ENCODE data around the gene PABPN1.
A peak's percentile ranks its signal among the peaks of the same experiment; 100 is the strongest.

The PABPN1 gene

GRCh38 chr14:23358042-23358441 is 36.8 kb downstream of the PABPN1 start:
- DNase-seq (ENCODE audit: low spot score), result no peak

- DNase-seq (ENCODE audit: low spot score), result no peak
These were observed 37.4 kb downstream of the PABPN1 start for GRCh38 chr14:23358553-23359166.

GRCh38 chr14:23359167-23359626 is 37.9 kb downstream of the PABPN1 start:
- DNase-seq (ENCODE audit: low spot score), result no peak

GRCh38 chr14:23359722-23360447 is 38.6 kb downstream of the PABPN1 start:
- DNase-seq (ENCODE audit: low spot score), result no peak

GRCh38 chr14:23360496-23360895 is 39.2 kb downstream of the PABPN1 start:
- DNase-seq (ENCODE audit: low spot score), result no peak

- DNase-seq (ENCODE audit: low spot score), result peak; percentile 76
These were observed 40.1 kb downstream of the PABPN1 start for GRCh38 chr14:23361320-23361719.

- no peak for DNase-seq (ENCODE audit: low spot score)
These were observed 40.5 kb downstream of the PABPN1 start for GRCh38 chr14:23361763-23362162.

- DNase-seq (ENCODE audit: low spot score), result peak; percentile 35
These were observed 40.9 kb downstream of the PABPN1 start for GRCh38 chr14:23362200-23362599.

GRCh38 chr14:23364164-23365035 is 43.1 kb downstream of the PABPN1 start:
- DNase-seq (ENCODE audit: low spot score), result peak; percentile 65

- DNase-seq (ENCODE audit: low spot score), result peak; percentile 69
These were observed 43.9 kb downstream of the PABPN1 start, which contains the start of gene EFS for GRCh38 chr14:23365036-23365731. Gene EFS (minus strand): TSS chr14:23365172. CDS start chr14:23365025, 147 bp downstream.

GRCh38 chr14:23365732-23366425 is 44.6 kb downstream of the PABPN1 start:
- DNase-seq (ENCODE audit: low spot score), result peak; percentile 46

- peak; percentile 67 for DNase-seq (ENCODE audit: low spot score)
These were observed 45.2 kb downstream of the PABPN1 start for GRCh38 chr14:23366426-23366921.

GRCh38 chr14:23370221-23370620 is 49.0 kb downstream of the PABPN1 start:
- DNase-seq (ENCODE audit: low spot score), result no peak

- no peak for DNase-seq (ENCODE audit: low spot score)
These were observed 50.6 kb downstream of the PABPN1 start for GRCh38 chr14:23371865-23372264.

- DNase-seq (ENCODE audit: low spot score), result no peak
These were observed 51.3 kb downstream of the PABPN1 start, which contains the start of gene IL25 for GRCh38 chr14:23372509-23372908. Gene IL25 (plus strand): TSS chr14:23372809.

- no peak for DNase-seq (ENCODE audit: low spot score)
These were observed 51.8 kb downstream of the PABPN1 start for GRCh38 chr14:23373041-23373440.
